ELF-1 (cell line): Measurements from ENCODE around the gene CPEB2.

ENCODE experiments used
- DNase-seq: peaks from one replicate; pipeline ENCODE4 v3.0.0-alpha.2; 2016; ENCODE audit warnings: low read depth, low spot score

Gene CPEB2

GRCh38 chr4:15010038-15010585 is 7.8 kb downstream of the CPEB2 start:
- no peak for DNase-seq

- DNase-seq = no peak
Measured at GRCh38 chr4:15011166-15011565, 8.9 kb downstream of the CPEB2 start.

DNA sequence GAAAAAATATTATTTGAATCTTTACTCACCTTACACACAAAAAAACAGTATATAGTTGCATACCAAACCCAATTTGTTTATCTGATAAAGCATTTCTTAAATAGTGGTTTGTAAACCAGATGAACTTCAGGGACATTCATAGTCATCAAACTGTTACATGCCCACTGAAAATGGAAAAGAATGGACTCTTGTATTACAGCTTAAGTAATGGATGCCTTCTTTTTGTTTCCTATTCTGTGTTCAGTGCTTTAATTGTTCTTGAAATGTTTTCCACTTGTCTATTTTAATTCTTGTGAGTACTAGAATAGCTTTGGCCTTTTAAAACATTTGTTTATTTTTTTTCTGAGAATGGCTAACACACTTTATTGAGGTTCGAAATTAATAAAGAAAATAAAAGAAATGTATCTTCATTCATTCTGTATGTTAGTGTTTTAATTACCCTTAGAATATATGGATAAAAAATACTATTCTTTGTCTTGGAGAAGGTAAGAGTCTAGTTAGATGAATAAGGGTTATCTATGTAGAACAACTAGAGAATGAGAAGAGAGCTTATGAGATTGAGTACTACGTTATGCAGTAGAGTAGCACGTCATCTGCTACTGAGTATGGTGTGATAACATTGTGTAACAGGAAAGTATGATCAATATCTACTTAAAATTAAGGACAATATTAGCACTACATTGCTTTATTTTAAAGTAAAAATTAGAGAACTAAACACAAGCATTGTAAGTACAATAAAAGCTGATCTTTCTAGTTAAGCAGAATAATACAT is 9.9 kb downstream of the CPEB2 start:
- DNase-seq = no peak

DNA sequence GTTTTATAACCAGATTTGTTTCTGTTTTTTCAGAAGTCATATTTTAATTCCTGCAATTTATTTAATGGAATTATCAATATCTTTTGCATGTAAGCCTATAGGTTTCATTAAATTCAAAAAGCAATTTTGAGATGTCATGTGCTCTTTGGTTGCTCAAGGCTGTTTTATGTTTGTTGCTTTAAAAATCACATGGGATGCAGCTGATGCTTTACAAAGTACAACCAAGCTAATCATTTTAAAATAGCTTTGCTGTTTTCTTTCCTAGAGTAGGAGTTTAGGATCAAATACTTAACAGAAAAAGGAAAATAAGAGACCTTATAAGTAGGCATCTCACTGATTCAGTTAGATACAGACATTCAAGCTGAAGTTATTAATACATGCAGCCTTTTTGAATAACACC is 11.3 kb downstream of the CPEB2 start:
- no peak for DNase-seq

- no peak for DNase-seq
Measured at GRCh38 chr4:15015170-15015569, 12.9 kb downstream of the CPEB2 start.

DNA sequence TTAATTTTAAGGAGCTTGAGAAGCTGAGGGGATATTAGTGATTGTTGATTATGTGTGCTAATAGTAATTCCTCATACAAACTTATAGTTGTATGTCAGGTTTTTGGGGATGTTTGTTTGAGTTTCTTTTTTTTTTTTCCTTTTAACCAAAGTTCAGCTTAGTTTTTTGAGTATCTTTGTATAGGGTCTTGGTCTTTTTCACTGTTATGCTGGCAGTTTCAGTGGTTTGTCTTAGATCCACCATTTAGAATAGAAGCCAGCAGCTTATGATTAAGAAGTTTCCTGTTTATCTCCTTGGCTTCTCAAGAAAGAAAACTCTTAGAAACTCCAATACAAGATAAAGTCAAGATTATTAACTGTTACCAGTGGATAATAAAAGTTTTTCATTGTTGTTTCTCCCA is 16.1 kb downstream of the CPEB2 start:
- DNase-seq = no peak

GRCh38 chr4:15020502-15021286 is 18.4 kb downstream of the CPEB2 start:
- no peak for DNase-seq

- no peak for DNase-seq
Measured at GRCh38 chr4:15021311-15021710, 19.0 kb downstream of the CPEB2 start.

DNA sequence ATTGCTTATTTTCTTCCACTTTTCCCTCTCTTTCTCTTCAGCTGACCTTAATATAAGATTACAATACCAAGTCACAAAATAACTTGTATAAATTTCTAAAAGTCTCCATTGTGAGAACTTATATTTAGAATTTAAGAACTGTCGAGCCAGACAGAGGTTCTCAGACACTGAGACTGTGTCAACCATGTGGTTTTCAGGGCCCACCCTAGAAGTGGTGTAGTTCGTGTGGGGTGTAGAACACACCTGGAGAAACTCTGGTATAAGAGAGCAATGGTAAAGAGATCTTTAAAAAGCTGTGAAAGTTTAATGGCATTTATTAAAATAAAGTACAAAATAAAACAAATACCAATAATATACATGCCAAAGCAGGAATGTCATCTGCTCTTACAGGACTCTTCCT is 19.7 kb downstream of the CPEB2 start:
- DNase-seq = no peak

- no peak for DNase-seq
Measured at GRCh38 chr4:15024386-15024785, 22.1 kb downstream of the CPEB2 start.

GRCh38 chr4:15025693-15026092 is 23.4 kb downstream of the CPEB2 start:
- no peak for DNase-seq

- no peak for DNase-seq
Measured at GRCh38 chr4:15027921-15028435, 25.7 kb downstream of the CPEB2 start.

- DNase-seq = no peak
Measured at GRCh38 chr4:15031197-15031596, 28.9 kb downstream of the CPEB2 start.

DNA sequence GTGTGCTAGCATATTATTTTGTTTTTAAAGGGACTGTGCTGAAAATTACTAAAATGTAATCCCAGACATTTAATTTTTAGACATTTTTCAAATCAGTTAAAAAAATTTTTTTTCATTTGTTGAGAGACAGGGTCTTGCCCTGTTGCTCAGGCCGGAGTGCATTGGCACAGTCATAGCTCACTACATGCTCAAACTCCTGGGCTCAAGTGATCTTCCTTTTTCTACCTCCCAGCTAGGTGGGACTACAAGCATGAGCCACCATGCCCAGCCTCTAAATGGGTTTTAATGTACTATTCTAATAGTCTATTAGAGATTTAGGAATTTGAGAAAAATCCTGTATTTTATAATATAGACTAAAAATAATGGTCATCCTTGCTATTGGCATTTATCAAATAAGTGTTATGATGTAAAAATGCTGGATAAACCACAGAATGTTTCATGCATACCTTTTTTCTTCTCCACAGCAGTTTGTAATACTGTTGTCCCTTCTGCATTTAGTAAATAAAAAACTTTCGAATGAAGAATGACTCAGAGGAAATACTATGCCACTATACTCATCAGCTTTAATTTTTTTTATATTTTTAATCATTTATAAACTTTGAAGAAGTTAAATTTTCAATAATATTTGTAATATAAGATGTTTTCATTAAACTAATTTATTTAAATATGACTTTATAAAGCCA is 29.9 kb downstream of the CPEB2 start:
- no peak for DNase-seq

DNA sequence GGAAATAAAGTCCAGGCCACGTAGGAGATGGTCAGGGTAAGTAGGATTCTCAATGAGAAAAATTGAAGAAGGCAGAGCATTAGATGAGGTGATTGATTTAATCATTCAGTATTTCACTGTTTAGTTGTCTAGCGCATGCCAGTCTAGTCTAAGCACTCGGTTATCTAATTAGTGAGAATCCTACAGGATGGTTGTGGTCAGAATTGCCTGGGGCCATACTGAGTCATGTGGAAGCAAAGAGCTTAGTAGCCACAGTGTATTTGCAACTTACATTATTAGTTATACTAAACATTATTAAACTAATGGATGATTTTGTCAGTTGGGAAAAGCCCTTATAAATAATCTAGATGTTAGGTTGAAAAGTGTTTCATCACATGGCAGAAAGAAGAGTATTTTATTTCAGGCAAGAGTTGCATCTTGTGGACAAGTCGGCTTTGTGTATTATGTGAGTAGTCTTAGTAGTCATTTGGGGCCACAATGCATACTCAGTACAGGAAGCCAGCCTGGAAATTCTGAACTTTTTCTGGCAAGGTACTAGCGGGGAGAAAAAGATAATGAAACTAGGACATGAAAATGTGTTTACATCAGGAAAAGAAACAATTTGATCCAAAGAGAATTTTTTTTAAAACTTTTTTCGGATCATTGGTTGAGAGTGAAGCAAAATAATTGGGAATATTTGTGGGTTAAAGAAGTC is 31.9 kb downstream of the CPEB2 start:
- no peak for DNase-seq

DNA sequence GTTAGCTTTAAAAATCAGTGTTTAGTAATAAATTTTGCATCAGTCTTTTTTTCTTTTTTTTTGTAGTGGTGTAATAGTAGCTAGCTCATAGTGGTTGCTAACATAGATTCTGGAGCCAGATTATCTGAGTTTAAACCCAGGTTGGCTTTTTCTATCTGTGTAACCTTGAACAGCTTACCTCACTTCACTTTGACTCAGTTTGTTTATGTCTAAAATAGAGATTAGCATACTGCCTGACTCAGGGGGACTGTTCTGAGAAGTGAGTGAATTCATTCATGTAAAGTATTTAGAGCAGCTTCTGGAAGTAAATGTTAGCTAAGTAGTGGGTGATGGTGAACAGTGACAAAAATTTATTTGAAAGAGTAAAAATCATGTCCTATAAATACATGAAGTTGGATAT is 32.9 kb downstream of the CPEB2 start:
- no peak for DNase-seq

GRCh38 chr4:15037923-15038541 is 35.8 kb downstream of the CPEB2 start:
- no peak for DNase-seq

GRCh38 chr4:15040916-15041463 is 38.7 kb downstream of the CPEB2 start:
- no peak for DNase-seq

DNA sequence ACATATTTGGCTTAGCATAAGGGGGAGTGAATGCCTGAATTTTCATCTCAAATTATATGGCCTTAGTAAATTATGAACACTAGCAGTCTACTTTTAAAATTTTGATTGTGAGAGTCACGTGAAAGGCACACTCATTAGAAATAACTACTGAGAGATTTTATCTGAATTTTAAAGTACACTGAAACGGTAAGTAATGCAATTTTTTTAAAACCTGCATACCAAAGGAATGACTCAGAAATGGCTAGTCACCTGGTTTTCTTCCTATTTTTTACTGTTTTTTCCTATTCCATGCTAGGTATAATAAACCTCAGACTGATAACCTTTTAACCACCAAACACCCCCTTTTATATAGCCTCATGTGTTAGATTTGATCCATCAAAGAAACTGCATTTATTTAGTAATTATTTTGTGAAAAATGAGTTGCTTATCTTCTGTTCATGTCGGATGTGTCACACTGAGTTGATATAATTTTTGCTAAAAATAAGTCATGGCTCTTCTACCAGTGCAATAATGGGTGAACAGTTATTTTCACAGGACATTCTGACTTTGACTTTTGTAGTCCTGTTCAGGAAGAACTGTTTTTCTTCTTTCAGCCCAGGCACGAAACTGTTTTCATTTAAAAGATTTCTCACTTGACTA is 40.4 kb downstream of the CPEB2 start:
- DNase-seq = no peak

DNA sequence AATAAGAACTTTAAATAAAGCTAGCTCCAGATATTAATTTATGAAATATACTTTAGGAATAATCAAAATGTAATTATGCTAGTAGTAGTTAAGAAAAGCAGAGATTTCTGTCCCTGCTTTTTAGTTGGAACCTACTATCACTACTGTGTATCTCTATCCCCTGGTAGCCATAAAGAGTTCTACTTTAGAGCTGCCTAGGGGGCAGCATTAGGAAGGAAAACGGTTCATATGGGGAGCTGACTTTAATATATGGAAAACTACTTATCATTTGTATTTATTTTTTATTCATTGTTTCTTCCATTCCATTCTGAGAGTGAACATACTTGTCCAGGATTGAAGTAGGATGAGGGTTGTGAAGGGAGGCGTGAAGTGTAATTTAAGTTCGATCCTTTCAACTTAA is 40.9 kb downstream of the CPEB2 start:
- no peak for DNase-seq
